Gastrocnemius medialis (tissue), 4 donors: ENCODE results near the gene DRGX. TPM values are rescaled to one million over a fixed set of nuclear protein-coding genes. Genes with fewer than 3 reads are reported as not detected.

Experiments used
- ATAC-seq, 2 donors: fragments of 150-250 bp; one replicate each; pipeline ENCODE4 v1.9.1; 2016
- DNase-seq, 2 donors: peaks; one replicate each; pipeline ENCODE4 v3.0.0-alpha.2; 2019
- H3K27ac ChIP-seq, 4 donors: fragments of 200-600 bp; sonication (generic); 1 replicate in 1 of 4; 2 replicates in 3 of 4; pipeline ENCODE4 v1.5.1; 2016 to 2018; ENCODE audit warnings: mild to moderate bottlenecking in 2 of 4, moderate library complexity in 1 of 4
- H3K27me3 ChIP-seq, 3 donors: fragments of 200-600 bp; sonication (generic) in 2 of 3; 1 replicate in 1 of 3; 2 replicates in 2 of 3; pipeline versions ENCODE4 v1.5.1 to v1.6.0; 2016 to 2019; ENCODE audit warnings: mild to moderate bottlenecking in 1 of 3, moderate library complexity in 1 of 3
- H3K36me3 ChIP-seq, 2 donors: fragments of 200-600 bp; sonication (generic) in 1 of 2; one replicate each; pipeline ENCODE4 v1.5.1; 2017 to 2018
- H3K4me1 ChIP-seq, 2 donors: fragments of 200-600 bp; sonication (generic) in 1 of 2; one replicate each; pipeline ENCODE4 v1.5.1; 2016 to 2017; ENCODE audit warnings: mild to moderate bottlenecking in 2 of 2
- H3K4me3 ChIP-seq, 4 donors: fragments of 200-600 bp; sonication (generic) in 3 of 4; 1 replicate in 1 of 4; 2 replicates in 3 of 4; pipeline ENCODE4 v1.5.1; 2016 to 2019; ENCODE audit warnings: mild to moderate bottlenecking in 2 of 4
- H3K9me3 ChIP-seq, 3 donors: fragments of 200-600 bp; sonication (generic) in 2 of 3; 1 replicate in 1 of 3; 2 replicates in 2 of 3; pipeline ENCODE4 v1.5.1; 2016 to 2019
- CTCF ChIP-seq, 5 experiments: fragments of 450-650 bp in 3 of 5; fragments of 200-600 bp in 2 of 5; sonication (generic) in 2 of 5; IDR thresholded peaks in 4 of 5; conservative IDR thresholded peaks in 1 of 5; 1 replicate in 4 of 5; 2 replicates in 1 of 5; pipeline ENCODE4 v1.5.1; 2016 to 2019; ENCODE audit warnings: antibody characterized with exemption in 5 of 5, mild to moderate bottlenecking in 3 of 5, moderate library complexity in 3 of 5
- POLR2A ChIP-seq, 2 donors: fragments of 450-650 bp; IDR thresholded peaks; one replicate each; pipeline ENCODE4 v1.6.1; 2017; ENCODE audit warnings: antibody characterized with exemption in 2 of 2, mild to moderate bottlenecking in 2 of 2, moderate library complexity in 2 of 2
- in situ Hi-C, 4 donors: fragments of 200-750 bp; cut with MboI; loops; one replicate each; pipeline versions ENCODE4 v1.15.0 to v1.8.0; 2017; ENCODE audit warnings: low sequenced_read_pairs in 4 of 4
- intact Hi-C: fragments of 100-400 bp; cut with DNase I; formaldehyde crosslinking; loops from one replicate; pipeline ENCODE4 v1.15.1; 2023; ENCODE audit warnings: low total_unique reads
- total RNA-seq, 4 donors: library from RNA; depleted of rRNA; stranded (reverse); fragments of >200 nt; gene quantifications; one replicate each; pipeline versions ENCODE4 v1.1.0 to v1.2.3, GENCODE V29; 2016

DRGX gene
- total RNA-seq, 4 donors from 2014 or later: not detected

GRCh38 chr10:49361735-49362568, 33.9 kb downstream of the DRGX start:
- DNase-seq (no peak), ATAC-seq (no peak)
- no peaks in the 10 kb centered on the region for H3K4me1 ChIP-seq
- no peaks in the 10 kb centered on the region for H3K9me3 ChIP-seq
- no peaks in the 10 kb centered on the region for H3K36me3 ChIP-seq
- no peak overlapping the region for H3K27ac ChIP-seq
- intact Hi-C loops (no loop called here), in situ Hi-C loops (loop anchor here in 1 of 4 donors (25.0 kb wide), 1 partner anchor 375 kb away; no protein-coding TSS in a partner anchor)
- TF ChIP-seq POLR2A (IDR thresholded peaks at IDR 0.05): no peak
- no peak for TF ChIP-seq CTCF (IDR thresholded peaks at IDR 0.05 in 4 of 5, conservative IDR thresholded peaks at IDR 0.05 in 1 of 5)
- no peak overlapping the region for H3K4me3 ChIP-seq
- H3K27me3 ChIP-seq: no peaks in the 10 kb centered on the region

GRCh38 chr10:49361178-49361554, 34.7 kb downstream of the DRGX start:
- no peaks in the 10 kb centered on the region for H3K4me1 ChIP-seq
- no peak for TF ChIP-seq CTCF (IDR thresholded peaks at IDR 0.05 in 4 of 5, conservative IDR thresholded peaks at IDR 0.05 in 1 of 5)
- no peak for TF ChIP-seq POLR2A (IDR thresholded peaks at IDR 0.05)
- DNase-seq (no peak), ATAC-seq (no peak)
- H3K36me3 ChIP-seq: no peaks in the 10 kb centered on the region
- H3K27me3 ChIP-seq: no peaks in the 10 kb centered on the region
- H3K4me3 ChIP-seq: no peak overlapping the region
- in situ Hi-C loops: loop anchor here in 1 of 4 donors (25.0 kb wide), 1 partner anchor 374 kb away; no protein-coding TSS in a partner anchor
- H3K9me3 ChIP-seq: no peaks in the 10 kb centered on the region
- intact Hi-C loops: no loop called here
- peak overlapping the region in 1 of 4 donors; percentile 25 for H3K27ac ChIP-seq

GRCh38 chr10:49360271-49361177, 35.4 kb downstream of the DRGX start:
- H3K9me3 ChIP-seq: no peaks in the 10 kb centered on the region
- intact Hi-C loops: no loop called here
- TF ChIP-seq CTCF (IDR thresholded peaks at IDR 0.05 in 4 of 5, conservative IDR thresholded peaks at IDR 0.05 in 1 of 5): no peak
- TF ChIP-seq POLR2A (IDR thresholded peaks at IDR 0.05): no peak
- no peaks in the 10 kb centered on the region for H3K36me3 ChIP-seq
- no peaks in the 10 kb centered on the region for H3K4me1 ChIP-seq
- in situ Hi-C loops: loop anchor here in 1 of 4 donors (25.0 kb wide), 1 partner anchor 373 kb away; no protein-coding TSS in a partner anchor
- peak overlapping the region in 3 of 4 donors; percentile 4 to 41 (median 25) for H3K27ac ChIP-seq
- no peak for DNase-seq
- H3K4me3 ChIP-seq: no peak overlapping the region
- peak in 1 of 2 donors; percentile 52 for ATAC-seq
- no peaks in the 10 kb centered on the region for H3K27me3 ChIP-seq

GRCh38 chr10:49359349-49360270, 36.3 kb downstream of the DRGX start:
- no peak for TF ChIP-seq CTCF (IDR thresholded peaks at IDR 0.05 in 4 of 5, conservative IDR thresholded peaks at IDR 0.05 in 1 of 5)
- TF ChIP-seq POLR2A (IDR thresholded peaks at IDR 0.05): no peak
- in situ Hi-C loops: loop anchor here in 1 of 4 donors (25.0 kb wide), 1 partner anchor 372 kb away; no protein-coding TSS in a partner anchor
- Histone ChIP-seq H3K9me3 (no peaks in the 10 kb centered on the region), H3K4me1 (no peaks in the 10 kb centered on the region), H3K27me3 (no peaks in the 10 kb centered on the region), H3K36me3 (no peaks in the 10 kb centered on the region), H3K4me3 (no peak overlapping the region), H3K27ac (peak overlapping the region in 1 of 4 donors; percentile 41)
- intact Hi-C loops: no loop called here
- DNase-seq (no peak), ATAC-seq (peak; percentile 33)
